ENCODE results near the gene GALNT14. TPM values are rescaled to one million over a fixed set of nuclear protein-coding genes. Genes with fewer than 3 reads are reported as not detected.

Gene GALNT14
- total and polyA plus RNA-seq, 2 donors (not counting 1 experiment from before 2014, with no cell fraction given), result 3.1 to 6.2 TPM

- Mint-ChIP-seq H3K27me3 (no peaks in the 10 kb centered on the region), H3K4me1 (no peaks in the 10 kb centered on the region), H3K27ac (no peak overlapping the region), H3K4me3 (no peak overlapping the region), H3K9me3 (ENCODE audit: insufficient read depth) (no peaks in the 10 kb centered on the region)
- Histone ChIP-seq H3K36me3 (replicated peaks in 1 of 2; ENCODE audit: control extremely low read depth in 1 of 2, control insufficient read depth in 1 of 2, extremely low read depth in 1 of 2, insufficient read depth in 2 of 2, low read length in 1 of 2) (no peaks in the 10 kb centered on the region), H3K4me3 (ENCODE audit: control extremely low read depth in 1 of 5, extremely low read depth in 1 of 5, insufficient read depth in 1 of 5, low read depth in 2 of 5, low read length in 4 of 5) (no peak overlapping the region), H3K79me2 (ENCODE audit: control insufficient read depth, insufficient read depth, low read length) (no peaks in the 10 kb centered on the region), H3K27ac (ENCODE audit: low read length in 2 of 2) (no peak overlapping the region), H3K9ac (ENCODE audit: low read length) (no peak overlapping the region), H3K4me1 (ENCODE audit: control insufficient read depth in 2 of 2, insufficient read depth in 2 of 2, low read length in 2 of 2) (no peaks in the 10 kb centered on the region), H3K9me3 (ENCODE audit: control extremely low read depth in 1 of 3, control insufficient read depth in 2 of 3, insufficient read depth in 1 of 3, low read length in 2 of 3) (no peaks in the 10 kb centered on the region), H4K20me1 (ENCODE audit: control insufficient read depth, insufficient read depth, low read length, poor library complexity, severe bottlenecking) (no peaks in the 10 kb centered on the region), H2AFZ (ENCODE audit: insufficient read depth, low read depth, low read length, poor library complexity, severe bottlenecking) (no peak overlapping the region), H3K27me3 (replicated peaks in 1 of 4; ENCODE audit: control extremely low read depth in 1 of 4, control insufficient read depth in 3 of 4, insufficient read depth in 4 of 4, low read length in 3 of 4) (no peaks in the 10 kb centered on the region), H3K4me2 (replicated peaks; ENCODE audit: low read depth, low read length, poor library complexity, severe bottlenecking) (no peak overlapping the region)
- ATAC-seq (ENCODE audit: low read depth) (no peak), DNase-seq (no peak)
- ChIA-PET CTCF (interaction anchor here (1.5 kb wide), 1 partner anchor 355 kb away, joined by 4 read pairs; no protein-coding TSS in a partner anchor), POLR2A (no interaction called here)
- WGBS (ENCODE audit: insufficient coverage), result 97% methylated on average over 5 of the region's 6 CpGs
- intact Hi-C loops (cut with micrococcal nuclease), result no loop called here
- no peak for TF ChIP-seq CTCF (IDR thresholded peaks at IDR 0.05)
Measured at GRCh38 chr2:30978854-30979253, 159.4 kb downstream of the GALNT14 start.

- H3K4me1 Mint-ChIP-seq, result no peaks in the 10 kb centered on the region
- TF ChIP-seq CTCF (IDR thresholded peaks at IDR 0.05) (no peak), EZH2 (IDR thresholded peaks at IDR 0.05; ENCODE audit: borderline replicate concordance, insufficient read depth, low read depth, low read length, poor library complexity, severe bottlenecking) (no peak)
- no peak overlapping the region for H3K27ac Mint-ChIP-seq
- ChIA-PET CTCF (interaction anchor here (1.5 kb wide), 1 partner anchor 356 kb away, joined by 4 read pairs; no protein-coding TSS in a partner anchor), POLR2A (no interaction called here)
- no peaks in the 10 kb centered on the region for H4K20me1 ChIP-seq (ENCODE audit: control insufficient read depth, insufficient read depth, low read length, poor library complexity, severe bottlenecking)
- H3K79me2 ChIP-seq (ENCODE audit: control insufficient read depth, insufficient read depth, low read length), result no peaks in the 10 kb centered on the region
- 80% methylated on average over 4 of the region's 5 CpGs for WGBS (ENCODE audit: insufficient coverage)
- DNase-seq (no peak), ATAC-seq (ENCODE audit: low read depth) (no peak)
- no peak overlapping the region for H2AFZ ChIP-seq (ENCODE audit: insufficient read depth, low read depth, low read length, poor library complexity, severe bottlenecking)
- no peak overlapping the region for H3K27ac ChIP-seq (ENCODE audit: low read length in 2 of 2)
- H3K4me3 ChIP-seq (ENCODE audit: control extremely low read depth in 1 of 5, extremely low read depth in 1 of 5, insufficient read depth in 1 of 5, low read depth in 2 of 5, low read length in 4 of 5), result no peak overlapping the region
- no peaks in the 10 kb centered on the region for H3K36me3 ChIP-seq (replicated peaks in 1 of 2; ENCODE audit: control extremely low read depth in 1 of 2, control insufficient read depth in 1 of 2, extremely low read depth in 1 of 2, insufficient read depth in 2 of 2, low read length in 1 of 2)
- H3K9me3 Mint-ChIP-seq (ENCODE audit: insufficient read depth), result no peaks in the 10 kb centered on the region
- no peak overlapping the region for H3K9ac ChIP-seq (ENCODE audit: low read length)
- no peaks in the 10 kb centered on the region for H3K9me3 ChIP-seq (ENCODE audit: control extremely low read depth in 1 of 3, control insufficient read depth in 2 of 3, insufficient read depth in 1 of 3, low read length in 2 of 3)
- H3K27me3 Mint-ChIP-seq, result no peaks in the 10 kb centered on the region
- H3K4me2 ChIP-seq (replicated peaks; ENCODE audit: low read depth, low read length, poor library complexity, severe bottlenecking), result no peak overlapping the region
- H3K27me3 ChIP-seq (replicated peaks in 1 of 4; ENCODE audit: control extremely low read depth in 1 of 4, control insufficient read depth in 3 of 4, insufficient read depth in 4 of 4, low read length in 3 of 4), result no peaks in the 10 kb centered on the region
- no peaks in the 10 kb centered on the region for H3K4me1 ChIP-seq (ENCODE audit: control insufficient read depth in 2 of 2, insufficient read depth in 2 of 2, low read length in 2 of 2)
- no peak overlapping the region for H3K4me3 Mint-ChIP-seq
- intact Hi-C loops (cut with micrococcal nuclease), result no loop called here
Measured at GRCh38 chr2:30978044-30978443, 160.2 kb downstream of the GALNT14 start.

Data from B cell (primary cell).